Transverse colon (tissue), 4 donors: ENCODE results near the gene PBX2. TPM values are rescaled to one million over a fixed set of nuclear protein-coding genes. Genes with fewer than 3 reads are reported as not detected.

ENCODE experiments used
- DNase-seq: peaks from one replicate; pipeline ENCODE4 v3.0.0-alpha.2; 2019
- H3K27ac ChIP-seq, 4 donors: fragments of 200-600 bp; sonication (generic); 2 replicates each; pipeline ENCODE4 v1.5.1; 2016 to 2018; ENCODE audit warnings: inconsistent platforms in 4 of 4
- H3K27me3 ChIP-seq: fragments of 200-600 bp; sonication (generic); 2 replicates; pipeline ENCODE4 v1.5.1; 2017; ENCODE audit warnings: inconsistent platforms
- H3K36me3 ChIP-seq, 4 donors: fragments of 200-600 bp; sonication (generic); 2 replicates each; pipeline ENCODE4 v1.5.1; 2017 to 2019; ENCODE audit warnings: inconsistent platforms in 4 of 4
- H3K4me1 ChIP-seq, 4 donors: fragments of 200-600 bp; sonication (generic); 2 replicates each; pipeline ENCODE4 v1.5.1; 2017 to 2020; ENCODE audit warnings: inconsistent platforms in 4 of 4
- H3K4me3 ChIP-seq, 4 donors: fragments of 200-600 bp; sonication (generic); 1 replicate in 1 of 4; 2 replicates in 3 of 4; pipeline versions ENCODE4 v1.5.1 to v1.6.1; 2017 to 2019; ENCODE audit warnings: inconsistent platforms in 4 of 4
- H3K9me3 ChIP-seq, 2 donors: fragments of 200-600 bp; sonication (generic); 2 replicates each; pipeline ENCODE4 v1.5.1; 2017 to 2019; ENCODE audit warnings: inconsistent platforms in 2 of 2
- CTCF ChIP-seq, 5 experiments: fragments of 200-600 bp in 3 of 5; fragments of 450-650 bp in 2 of 5; sonication (generic) in 3 of 5; IDR thresholded peaks; 1 replicate in 2 of 5; 2 replicates in 3 of 5; pipeline ENCODE4 v1.5.1; 2016 to 2017; ENCODE audit warnings: antibody characterized with exemption in 5 of 5, inconsistent platforms in 3 of 5, mild to moderate bottlenecking in 2 of 5, moderate library complexity in 1 of 5
- EP300 ChIP-seq: sonication (generic); formaldehyde crosslinking; IDR thresholded peaks from one replicate; pipeline ENCODE4 v1.6.1; 2017; ENCODE audit warnings: antibody characterized with exemption, low read depth
- POLR2A ChIP-seq: fragments of 450-650 bp; IDR thresholded peaks from one replicate; pipeline ENCODE4 v1.6.1; 2016; ENCODE audit warnings: antibody characterized with exemption, mild to moderate bottlenecking, moderate library complexity
- POLR2AphosphoS5 ChIP-seq, 3 donors: sonication (generic); formaldehyde crosslinking; IDR thresholded peaks; one replicate each; pipeline ENCODE4 v1.6.1; 2016; ENCODE audit warnings: antibody characterized with exemption in 3 of 3
- WGBS, 2 donors: methylation state at CpG; one replicate each; pipeline ENCODE4 v1.1.5; 2018; ENCODE audit warnings: low coverage in 1 of 2; 5-methylcytosine and 5-hydroxymethylcytosine counted together
- in situ Hi-C, 4 donors: fragments of 200-750 bp; cut with MboI; loops; one replicate each; pipeline versions ENCODE4 v1.15.0 to v1.15.1; 2017; ENCODE audit warnings: low sequenced_read_pairs in 3 of 4, low pct_ligation_motif_present in 1 of 4, low pct_unique_long_range_greater_than_20kb in 1 of 4
- intact Hi-C: fragments of 100-400 bp; cut with DNase I; formaldehyde crosslinking; loops from one replicate; pipeline ENCODE4 v1.15.1; 2023; ENCODE audit warnings: low total_unique reads
- total RNA-seq, 4 donors: library from RNA; depleted of rRNA; stranded (reverse); fragments of >200 nt; gene quantifications; one replicate each; pipeline ENCODE4 v1.1.0, GENCODE V29; 2016

The PBX2 gene
- total RNA-seq, 4 donors from 2014 or later, result 34.4 to 87.5 (median 41.3) TPM

GRCh38 chr6:32174416-32174815, 15.6 kb downstream of the PBX2 start:
- in situ Hi-C loops, result no loop called here
- 91 to 100% methylated on average over 1 of the region's 1 CpG for WGBS, 2 donors
- no peak overlapping the region for H3K4me3 ChIP-seq
- H3K27ac ChIP-seq, result no peak overlapping the region
- peaks cover 18 to 45% (median 32%) of the 10 kb centered on the region in 4 donors for H3K4me1 ChIP-seq
- no peak for TF ChIP-seq EP300
- TF ChIP-seq POLR2AphosphoS5 (IDR thresholded peaks at IDR 0.05), result no peak
- no peak for TF ChIP-seq CTCF (IDR thresholded peaks at IDR 0.05)
- no peak for TF ChIP-seq POLR2A
- intact Hi-C loops, result no loop called here
- no peaks in the 10 kb centered on the region for H3K36me3 ChIP-seq
- no peaks in the 10 kb centered on the region for H3K9me3 ChIP-seq
- no peaks in the 10 kb centered on the region for H3K27me3 ChIP-seq
- DNase-seq, result no peak

- intact Hi-C loops (no loop called here), in situ Hi-C loops (no loop called here)
- no peak for DNase-seq
- H3K4me3 ChIP-seq, result no peak overlapping the region
- no peaks in the 10 kb centered on the region for H3K27me3 ChIP-seq
- H3K4me1 ChIP-seq, result peaks cover 15 to 36% (median 25%) of the 10 kb centered on the region in 4 donors
- no peaks in the 10 kb centered on the region for H3K9me3 ChIP-seq
- no peak overlapping the region for H3K27ac ChIP-seq
- TF ChIP-seq POLR2A (no peak), EP300 (no peak), POLR2AphosphoS5 (IDR thresholded peaks at IDR 0.05) (no peak), CTCF (IDR thresholded peaks at IDR 0.05) (no peak)
- H3K36me3 ChIP-seq, result peaks cover 0 to 6% (median 0%) of the 10 kb centered on the region in 4 donors
- WGBS, 2 donors, result 68 to 86% methylated on average over 3 to 4 of the region's 4 CpGs
Measured at GRCh38 chr6:32173051-32173727, 16.8 kb downstream of the PBX2 start.

GRCh38 chr6:32171234-32171633, 18.8 kb downstream of the PBX2 start:
- TF ChIP-seq EP300, result no peak
- 99 to 100% methylated on average over 4 to 6 of the region's 6 CpGs for WGBS, 2 donors
- Histone ChIP-seq H3K27ac (no peak overlapping the region), H3K4me1 (peaks cover 8 to 26% (median 13%) of the 10 kb centered on the region in 4 donors), H3K27me3 (no peaks in the 10 kb centered on the region), H3K4me3 (no peak overlapping the region), H3K9me3 (no peaks in the 10 kb centered on the region), H3K36me3 (peaks cover 0 to 12% (median 0%) of the 10 kb centered on the region in 4 donors)
- DNase-seq, result no peak
- in situ Hi-C loops, result no loop called here
- intact Hi-C loops, result no loop called here

GRCh38 chr6:32170294-32170693, 19.7 kb downstream of the PBX2 start:
- Histone ChIP-seq H3K27ac (no peak overlapping the region), H3K4me1 (peaks cover 6 to 22% (median 9%) of the 10 kb centered on the region in 4 donors), H3K4me3 (no peak overlapping the region), H3K36me3 (peaks cover 0 to 12% (median 0%) of the 10 kb centered on the region in 4 donors), H3K9me3 (no peaks in the 10 kb centered on the region), H3K27me3 (no peaks in the 10 kb centered on the region)
- 80 to 97% methylated on average over 4 to 11 of the region's 11 CpGs for WGBS, 2 donors
- DNase-seq, result no peak
- intact Hi-C loops (no loop called here), in situ Hi-C loops (no loop called here)
- TF ChIP-seq POLR2AphosphoS5 (IDR thresholded peaks at IDR 0.05) (no peak), CTCF (IDR thresholded peaks at IDR 0.05) (no peak), EP300 (no peak), POLR2A (no peak)
